NCI-H345 treated with DMSO at 0.1 percent for 48 hours (cell line): ENCODE results near the gene CERS6.
"Not testable (repeated sequence)": the region's sequence is repeated elsewhere in the genome, so short reads cannot be mapped to it uniquely, and the experiment has no call there.

Experiments used
- DNase-seq: peaks from one replicate; lab custom pipeline; 2025; ENCODE audit not compliant: unreplicated experiment; lab: John Stamatoyannopoulos, UW

Gene CERS6

DNA sequence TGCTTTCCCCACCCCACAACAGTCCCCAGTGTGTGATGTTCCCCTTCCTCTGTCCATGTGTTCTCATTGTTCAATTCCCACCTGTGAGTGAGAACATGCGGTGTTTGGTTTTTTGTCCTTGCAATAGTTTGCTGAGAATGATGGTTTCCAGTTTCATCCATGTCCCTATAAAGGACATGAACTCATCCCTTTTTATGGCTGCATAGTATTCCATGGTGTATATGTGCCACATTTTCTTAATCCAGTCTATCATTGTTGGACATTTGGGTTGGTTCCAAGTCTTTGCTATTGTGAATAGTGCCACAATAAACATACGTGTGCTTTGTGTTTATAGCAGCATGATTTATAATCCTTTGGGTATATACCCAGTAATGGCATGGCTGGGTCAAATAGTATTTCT lies 335.1 kb downstream of the CERS6 start:
- not testable (repeated sequence) for DNase-seq

DNA sequence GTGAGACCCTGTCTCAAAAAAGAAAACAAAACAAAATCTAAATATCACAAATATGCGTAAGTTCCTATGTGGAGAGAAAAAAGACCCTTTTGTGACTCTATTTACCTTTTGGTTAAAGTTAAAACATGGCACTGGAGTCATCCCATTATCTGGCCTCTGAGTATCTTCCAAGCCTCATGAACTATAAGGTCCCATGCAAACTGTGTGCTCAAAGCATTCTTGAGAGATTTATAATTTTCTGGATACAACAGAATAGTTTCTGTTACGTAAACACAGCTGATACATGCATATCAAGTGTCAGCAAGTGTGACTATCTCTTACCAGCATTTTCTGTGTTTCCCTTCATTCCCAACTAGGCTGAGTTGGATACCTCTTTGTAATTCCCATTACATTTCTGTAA lies 337.5 kb downstream of the CERS6 start:
- DNase-seq, result no peak

DNA sequence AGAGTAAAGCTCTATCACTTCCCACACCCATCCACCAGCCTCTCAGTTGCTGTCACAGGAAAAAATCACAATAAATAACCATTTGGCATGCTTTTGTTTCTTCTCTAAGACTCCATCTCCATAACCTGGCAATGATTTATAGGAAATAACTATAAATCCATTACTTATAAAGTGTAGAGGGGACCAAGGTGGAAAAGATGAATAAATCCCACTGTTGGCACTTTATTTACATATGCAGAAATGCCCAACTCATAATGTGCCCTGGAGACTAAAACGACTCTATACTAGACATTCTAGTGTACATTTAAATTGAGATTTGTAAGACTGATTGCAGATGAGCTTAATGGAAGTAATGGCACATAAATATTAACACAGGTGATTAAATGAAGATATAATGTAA lies 338.9 kb downstream of the CERS6 start:
- DNase-seq, result no peak

DNA sequence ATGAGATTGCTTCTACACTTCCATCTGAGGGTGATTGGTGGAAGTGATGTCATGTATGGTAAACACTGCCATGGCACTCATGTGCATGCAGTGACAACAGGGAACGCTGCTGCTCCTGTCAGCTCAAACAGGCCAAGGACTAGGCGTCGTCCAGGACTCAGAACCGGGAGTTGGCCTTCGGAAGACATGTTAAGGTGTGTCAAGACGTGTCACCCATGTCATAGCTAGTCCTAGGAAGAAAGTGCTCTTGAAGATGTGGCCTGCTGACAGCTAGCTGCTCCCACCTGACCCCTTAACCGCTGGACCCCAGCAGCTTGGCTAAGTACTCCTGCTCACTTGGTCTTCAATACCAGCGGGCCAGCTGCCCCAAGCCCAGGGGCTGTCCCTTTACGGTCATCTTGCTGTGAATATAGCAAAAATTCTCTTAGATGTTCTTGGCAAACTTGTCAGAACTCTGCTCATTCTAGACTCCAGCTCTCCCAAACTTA lies 340.1 kb downstream of the CERS6 start:
- no peak for DNase-seq

DNA sequence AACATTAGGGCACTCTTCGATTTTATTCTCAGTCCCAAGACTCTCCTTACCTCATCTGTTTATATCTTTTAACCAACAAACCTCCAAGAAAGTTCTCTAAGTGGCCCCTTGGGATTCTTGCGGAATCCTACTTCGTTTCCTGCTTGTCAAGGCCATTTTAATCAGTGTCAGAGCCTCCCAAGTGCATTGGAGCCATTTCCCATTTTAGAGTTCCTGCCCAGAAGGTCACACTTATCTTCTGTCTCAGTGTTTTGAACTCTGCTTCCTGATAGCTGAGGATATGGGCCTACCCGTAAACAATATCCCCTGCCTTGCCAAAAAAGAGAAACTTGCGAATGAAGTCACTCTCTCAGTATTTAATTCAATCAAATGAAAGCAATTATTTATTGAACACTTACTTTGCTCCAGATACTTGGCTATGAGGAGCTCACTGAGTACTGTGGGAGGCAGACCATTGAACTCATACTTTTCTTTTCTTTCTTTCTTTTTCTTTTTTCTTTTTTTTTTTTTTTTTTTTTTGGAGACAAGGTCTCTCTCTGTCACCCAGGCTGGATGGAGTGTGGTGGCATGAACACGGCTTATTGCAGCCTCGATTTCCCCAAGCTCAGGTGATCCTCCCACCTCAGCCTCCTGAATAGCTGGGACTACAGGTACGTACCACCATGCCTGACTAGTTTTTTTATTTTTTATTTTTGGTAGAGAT lies 340.7 kb downstream of the CERS6 start:
- no peak for DNase-seq

DNA sequence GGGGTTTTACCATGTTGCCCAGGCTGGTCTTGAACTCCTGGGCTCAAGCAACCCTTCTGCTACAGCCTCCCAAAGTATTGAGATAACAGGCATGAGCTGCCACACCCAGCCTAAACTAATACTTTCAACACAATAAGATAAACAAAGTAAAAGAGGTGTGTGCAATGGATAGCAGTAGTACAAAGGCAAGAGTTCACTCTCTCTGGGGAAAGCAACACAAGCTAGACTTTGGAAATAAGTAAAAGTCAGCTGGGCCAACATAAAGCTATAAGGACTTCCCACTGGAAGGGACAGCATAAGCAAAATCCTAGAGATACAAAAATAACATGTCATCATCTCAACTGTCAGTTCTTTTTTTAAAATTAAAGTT lies 341.2 kb downstream of the CERS6 start:
- no peak for DNase-seq

DNA sequence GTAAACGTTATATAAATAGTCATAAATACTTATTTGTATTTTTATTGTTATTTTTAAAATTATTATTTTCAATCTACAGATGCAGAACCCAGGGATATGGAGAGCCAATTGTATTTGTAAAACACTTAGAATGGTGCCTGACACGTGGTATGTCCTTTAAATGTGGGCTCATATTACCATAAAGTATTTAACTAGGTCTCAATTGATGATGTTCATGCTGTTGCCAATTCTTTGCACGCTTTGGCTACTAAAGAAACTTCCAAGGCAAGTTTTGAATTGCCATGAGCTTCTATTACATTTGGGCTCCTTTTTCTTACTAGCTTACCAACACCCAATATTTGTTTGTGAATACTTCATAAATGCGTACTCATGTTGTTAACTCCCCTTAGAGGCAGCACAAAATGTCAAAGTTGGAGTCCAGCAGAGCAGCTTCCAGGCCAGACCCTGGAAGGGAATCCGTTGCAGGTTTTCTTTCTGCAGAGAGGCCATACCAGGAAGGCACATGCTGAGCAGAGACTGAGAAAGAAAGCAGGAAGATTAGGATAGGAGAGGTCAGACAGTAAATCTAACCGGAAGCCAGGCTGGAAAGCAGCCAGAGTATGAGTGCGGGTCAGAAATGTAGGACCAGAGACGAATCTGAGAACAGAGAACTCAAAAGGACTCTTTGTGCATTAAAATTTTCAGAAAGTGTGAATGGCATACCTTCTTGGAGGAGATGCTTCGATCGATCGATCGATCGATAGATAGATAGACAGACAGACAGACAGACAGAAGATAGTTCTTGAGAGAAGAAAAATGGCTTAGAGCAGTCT lies 342.2 kb downstream of the CERS6 start:
- DNase-seq, result peak; percentile 29

DNA sequence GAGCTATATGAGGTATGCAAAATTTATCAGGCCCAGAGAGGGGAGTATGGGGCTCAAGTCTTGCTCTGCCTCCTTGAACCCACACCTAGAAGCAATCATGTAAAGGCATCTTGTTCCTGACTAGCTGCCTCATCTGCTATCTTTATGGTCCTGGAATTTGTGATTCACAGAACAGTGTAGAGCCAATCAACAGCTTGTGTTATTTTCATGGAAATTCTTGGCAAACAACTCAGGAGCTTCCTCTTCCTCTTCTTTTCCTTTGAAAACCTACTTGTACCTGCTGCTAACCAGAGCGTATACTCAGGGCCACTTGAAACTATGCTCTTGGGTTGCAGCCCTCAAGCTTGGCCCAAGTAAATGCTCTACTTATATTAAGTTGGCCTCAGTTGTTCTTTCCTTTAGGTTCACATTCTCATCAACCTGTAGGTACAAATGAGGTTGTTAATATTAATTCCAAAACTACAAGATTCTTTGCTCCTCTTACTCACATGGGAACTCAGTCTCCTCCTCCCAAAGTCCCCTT lies 342.9 kb downstream of the CERS6 start:
- no peak for DNase-seq

DNA sequence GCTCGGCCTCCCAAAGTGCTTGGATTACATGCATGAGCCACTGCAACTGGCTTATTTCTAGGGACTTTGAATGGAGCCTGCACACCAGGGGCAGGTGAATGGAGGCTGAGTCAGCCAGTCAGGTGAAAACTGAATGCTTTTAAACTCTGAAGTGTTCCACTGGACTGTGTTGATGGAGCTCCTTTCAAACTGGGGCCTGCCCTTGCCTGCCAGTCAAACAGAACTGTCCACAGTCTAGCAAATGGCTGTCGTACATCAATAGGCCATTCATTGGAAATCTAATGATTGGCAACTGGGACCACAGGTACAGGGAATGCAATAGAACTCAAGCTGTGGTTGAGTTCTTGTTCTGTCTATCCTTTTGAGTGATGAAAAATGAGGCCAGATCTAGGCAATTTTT lies 345.4 kb downstream of the CERS6 start:
- DNase-seq, result no peak

DNA sequence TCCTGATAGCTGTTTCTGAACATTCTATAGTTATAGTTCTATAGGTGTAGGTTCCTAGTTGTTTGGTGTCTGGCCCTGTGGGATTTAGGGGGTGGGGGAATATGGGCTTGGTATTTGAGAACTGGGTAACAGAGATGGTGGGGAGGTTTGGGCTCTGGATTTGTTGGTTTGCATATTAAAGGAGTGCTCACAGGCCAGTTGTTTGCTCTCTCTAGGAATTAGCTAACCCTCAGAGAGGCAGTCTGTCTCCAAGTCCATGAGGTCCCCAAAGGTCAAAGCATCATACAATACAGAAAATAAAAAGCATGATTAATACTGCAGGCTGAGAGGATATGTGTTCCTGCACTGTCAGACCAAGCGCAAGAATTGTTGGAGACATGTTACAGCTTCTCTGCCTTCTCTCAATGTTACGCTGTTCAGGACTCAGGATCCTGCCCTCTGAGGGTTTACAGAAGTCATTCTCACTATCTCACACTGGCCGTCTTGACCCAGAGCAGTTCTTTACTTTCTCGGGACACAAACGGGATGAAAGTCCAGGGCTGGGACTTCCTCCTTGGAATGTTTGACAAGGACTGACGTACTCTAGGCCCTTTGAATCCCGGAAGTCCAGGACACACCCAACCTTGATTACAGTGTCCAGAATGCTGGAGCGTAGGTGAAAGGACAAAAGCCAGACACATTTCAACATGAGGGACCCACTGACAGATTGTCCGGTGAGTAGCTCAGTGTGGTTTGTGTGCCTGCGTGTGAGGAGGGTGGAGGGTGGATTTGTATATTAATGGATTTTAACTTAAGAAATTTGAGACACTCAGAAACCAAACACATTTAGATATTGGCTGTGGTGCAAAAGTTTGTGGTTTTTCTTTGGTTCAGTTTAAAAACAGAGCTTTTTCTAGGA lies 346.1 kb downstream of the CERS6 start, which contains the start of gene NOSTRIN:
Gene NOSTRIN (plus strand): TSS at position 677 of the 898 bp plus-strand sequence. CDS start 10 bp downstream, at position 687.
- no peak for DNase-seq

DNA sequence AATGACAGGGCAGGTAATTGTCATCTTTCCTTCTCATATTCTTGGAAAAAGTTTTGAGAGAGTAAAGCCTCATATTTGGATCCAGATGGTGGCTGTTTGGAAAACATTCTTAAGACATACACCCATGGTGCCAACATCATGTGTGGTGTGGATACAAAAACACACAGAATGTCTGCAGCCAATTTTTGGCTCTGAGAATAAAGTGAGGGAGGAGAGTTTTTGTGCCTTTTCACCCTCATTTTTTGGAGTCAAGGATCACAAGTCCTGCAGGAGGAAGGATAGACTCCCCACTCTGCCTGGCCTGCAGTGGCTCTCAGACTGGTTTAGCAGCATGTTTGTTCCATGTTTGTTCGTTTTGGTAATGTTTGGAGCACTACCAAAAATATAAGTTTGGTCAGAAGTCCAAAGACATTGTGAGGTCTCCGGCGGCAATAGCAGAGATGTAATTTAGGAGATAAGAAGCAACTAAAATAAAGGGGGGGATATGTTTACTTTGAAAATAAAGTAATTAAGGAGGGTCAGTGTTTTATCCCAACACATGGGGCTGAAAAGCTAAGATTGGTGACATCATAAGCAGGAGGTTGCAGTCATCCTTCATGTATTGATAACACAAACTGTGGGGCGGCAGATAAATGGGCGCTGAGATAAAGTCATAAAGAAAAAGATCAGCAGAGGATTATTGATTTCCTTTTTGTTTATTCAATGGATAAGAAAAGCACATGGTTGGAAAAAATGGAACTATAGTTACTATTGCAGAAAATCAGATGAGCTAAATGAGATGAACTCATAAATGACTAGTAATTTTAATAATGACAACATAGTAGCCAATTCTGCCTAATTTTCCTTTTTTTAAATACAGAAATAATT lies 347.0 kb downstream of the CERS6 start:
- no peak for DNase-seq

DNA sequence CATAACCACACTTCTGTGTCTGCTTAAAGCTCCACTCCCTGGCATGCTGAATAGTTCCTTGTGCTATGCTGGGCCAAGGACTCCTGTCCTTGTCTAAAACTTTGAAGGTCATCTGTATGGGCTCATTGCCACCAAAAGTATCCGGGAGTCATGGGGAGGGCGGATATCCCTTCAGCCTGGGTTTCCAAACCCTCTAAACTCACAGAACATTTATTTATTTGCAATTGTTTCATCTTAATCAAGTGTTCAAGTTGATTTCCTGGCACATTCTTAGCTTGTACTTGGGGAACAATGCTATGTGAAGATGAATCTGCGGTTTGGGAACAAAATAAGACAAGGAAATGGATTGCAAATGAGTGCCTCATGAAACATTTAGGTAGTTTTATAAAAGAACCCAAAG lies 348.1 kb downstream of the CERS6 start:
- DNase-seq, result no peak

DNA sequence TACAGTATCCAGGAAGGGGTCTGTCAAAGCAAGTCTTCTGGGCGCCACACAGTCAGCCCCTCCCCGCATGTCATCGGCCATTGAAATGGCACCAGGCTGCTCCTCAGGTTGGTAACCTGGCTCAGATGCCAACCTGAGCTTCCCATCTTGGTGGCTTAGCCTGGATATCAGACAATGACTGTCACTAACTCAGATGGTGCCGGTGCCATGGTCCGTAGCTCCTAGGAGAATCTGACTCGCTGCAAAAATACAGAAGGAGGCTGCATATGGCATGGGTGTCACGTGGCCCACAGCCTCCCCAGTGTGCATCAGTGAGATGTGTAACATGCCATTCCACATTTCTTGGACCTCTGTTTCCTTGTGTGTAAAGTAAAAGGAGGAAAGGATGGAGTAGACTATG lies 349.5 kb downstream of the CERS6 start:
- no peak for DNase-seq

DNA sequence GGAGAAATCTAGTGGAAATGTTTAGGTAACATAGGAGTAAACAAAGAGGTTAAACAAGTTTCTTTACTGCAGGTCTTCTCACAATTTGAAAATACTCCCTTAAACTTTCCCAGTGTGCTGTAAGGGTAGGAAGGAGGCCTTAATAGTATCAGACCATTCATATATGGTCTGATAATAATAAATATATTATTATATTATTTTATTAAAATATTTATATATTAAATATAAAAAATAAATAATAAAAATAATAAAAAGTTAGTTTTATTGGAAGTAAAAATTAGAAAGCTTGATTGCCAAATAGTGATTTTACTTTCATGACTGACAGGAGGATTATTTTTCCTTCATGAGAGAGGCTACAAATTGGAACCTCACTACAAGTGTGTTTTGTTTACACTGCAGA lies 353.5 kb downstream of the CERS6 start:
- no peak for DNase-seq

DNA sequence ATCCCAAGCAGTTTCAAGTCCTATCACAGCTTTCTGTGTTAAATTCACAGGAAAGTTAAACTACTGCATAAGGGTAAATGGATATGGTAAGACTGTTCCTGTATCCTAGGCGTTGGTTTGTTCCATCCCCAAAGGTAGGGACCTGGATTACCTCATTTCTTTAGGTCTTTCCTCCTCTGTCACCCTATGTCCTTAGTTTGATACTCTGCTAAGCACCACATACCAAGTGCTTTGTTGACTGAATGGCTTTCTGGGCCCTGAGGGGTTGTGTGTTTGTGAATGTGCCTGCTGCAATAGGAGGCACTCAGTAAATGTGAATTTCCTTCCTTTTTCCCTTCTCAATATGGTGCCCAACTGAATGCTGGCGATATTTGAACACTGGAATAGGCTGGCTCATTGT lies 354.2 kb downstream of the CERS6 start:
- DNase-seq, result no peak

DNA sequence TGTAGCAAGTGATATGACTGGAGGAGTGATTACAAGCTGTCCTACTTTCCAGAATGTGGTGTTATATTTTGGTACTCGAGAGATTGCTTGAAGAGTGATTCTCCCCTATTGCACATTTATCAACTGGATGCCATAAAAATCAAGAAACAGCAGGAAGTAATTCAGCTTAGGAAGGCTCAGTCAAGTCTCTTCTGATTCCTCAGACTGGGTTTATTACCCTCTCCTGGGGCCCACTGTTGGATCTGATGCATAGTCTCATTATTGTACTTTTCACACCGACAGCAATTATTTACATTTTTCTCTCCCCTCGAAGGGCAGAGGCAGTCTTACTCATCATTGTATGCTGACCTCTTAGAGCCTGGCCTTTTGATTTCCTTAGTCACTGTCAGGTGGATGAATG lies 355.6 kb downstream of the CERS6 start:
- no peak for DNase-seq

DNA sequence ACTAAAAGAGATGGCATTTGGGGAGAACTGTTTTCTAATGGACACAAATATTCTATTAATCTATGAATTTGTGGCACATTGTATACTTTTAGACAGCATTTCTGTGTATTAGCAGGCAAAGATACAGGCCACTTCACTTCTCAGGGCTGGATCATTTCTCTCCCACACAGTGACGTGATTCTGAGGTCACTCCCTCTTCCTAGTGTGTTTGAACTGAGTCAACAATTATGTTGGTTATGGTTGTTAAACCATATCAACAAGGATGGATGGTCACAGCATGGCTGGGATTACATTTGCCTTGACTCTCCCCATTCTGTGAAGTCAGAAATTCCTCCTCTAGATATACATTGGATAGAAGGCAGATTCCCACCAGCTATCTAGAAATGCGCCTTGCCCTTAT lies 358.0 kb downstream of the CERS6 start:
- DNase-seq, result no peak

DNA sequence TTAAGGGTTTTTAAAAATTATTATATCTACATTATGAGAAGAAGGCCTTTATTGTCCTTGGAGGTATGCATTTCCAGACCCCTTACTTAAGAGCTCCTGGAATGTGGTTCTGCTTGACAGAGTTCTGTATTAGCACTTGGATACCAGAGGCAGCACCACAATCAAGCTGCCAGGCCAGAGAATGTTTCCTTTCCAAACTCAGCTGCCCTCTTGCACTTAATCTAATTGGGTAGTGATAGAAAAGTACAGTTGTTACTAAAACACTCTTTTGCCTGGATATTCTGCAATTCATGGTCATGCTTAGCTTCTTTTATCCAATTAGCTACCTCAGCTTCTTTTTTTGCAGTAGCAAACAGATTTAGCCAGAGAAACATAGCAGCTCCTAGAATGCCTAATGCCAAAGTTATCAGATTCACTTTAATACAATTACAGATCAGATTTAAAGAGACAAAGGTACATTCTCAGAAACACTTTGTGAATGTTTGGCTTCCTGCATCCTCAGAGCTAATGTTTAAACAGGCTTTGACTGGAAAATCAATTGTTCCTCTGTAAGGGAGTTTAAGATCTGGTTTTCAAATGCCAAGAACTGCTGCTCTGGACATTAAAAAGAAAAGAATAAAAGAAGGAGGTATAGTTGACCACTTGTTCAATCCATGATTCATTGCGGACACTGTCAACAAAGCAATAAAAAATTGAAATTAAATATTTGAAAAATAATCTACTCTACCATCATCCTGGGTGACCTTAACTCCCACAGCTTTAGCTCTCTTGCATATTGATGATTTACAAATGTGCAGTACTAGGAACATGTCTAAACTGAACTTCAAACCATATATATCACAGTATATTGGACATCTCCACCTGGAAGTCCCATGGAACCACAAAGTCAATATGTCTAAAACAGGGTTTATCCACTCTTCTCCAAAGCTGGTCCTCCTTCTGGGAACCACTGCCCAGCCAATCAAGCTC lies 359.2 kb downstream of the CERS6 start:
- no peak for DNase-seq

DNA sequence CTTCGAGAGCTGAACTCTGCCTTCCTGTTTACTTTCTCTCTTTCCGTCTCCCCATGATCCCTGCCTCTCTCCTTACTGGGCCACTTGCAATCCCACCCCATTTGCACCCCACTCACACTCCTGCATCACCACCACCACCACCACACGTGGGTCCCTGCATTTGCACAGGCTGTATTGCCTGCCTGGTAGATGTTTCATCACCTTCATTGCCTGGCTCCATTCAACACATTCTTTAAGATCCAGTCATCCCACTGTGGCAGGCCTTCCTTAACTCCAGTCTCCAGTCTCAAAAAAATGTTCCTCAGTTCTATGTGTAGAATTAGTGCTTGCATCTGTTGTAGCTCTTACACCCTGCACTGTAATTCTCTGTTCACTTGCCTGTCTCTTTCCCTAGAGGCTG lies 360.3 kb downstream of the CERS6 start:
- no peak for DNase-seq
